ENCODE measurements around the gene AGAP1. TPM values are rescaled to one million over a fixed set of nuclear protein-coding genes. Genes with fewer than 3 reads are reported as not detected.

The AGAP1 gene
- polyA plus RNA-seq, 2 of the 4 experiments (the other 2 are of a cell fraction), result 20.2 to 21.9 TPM

DNA sequence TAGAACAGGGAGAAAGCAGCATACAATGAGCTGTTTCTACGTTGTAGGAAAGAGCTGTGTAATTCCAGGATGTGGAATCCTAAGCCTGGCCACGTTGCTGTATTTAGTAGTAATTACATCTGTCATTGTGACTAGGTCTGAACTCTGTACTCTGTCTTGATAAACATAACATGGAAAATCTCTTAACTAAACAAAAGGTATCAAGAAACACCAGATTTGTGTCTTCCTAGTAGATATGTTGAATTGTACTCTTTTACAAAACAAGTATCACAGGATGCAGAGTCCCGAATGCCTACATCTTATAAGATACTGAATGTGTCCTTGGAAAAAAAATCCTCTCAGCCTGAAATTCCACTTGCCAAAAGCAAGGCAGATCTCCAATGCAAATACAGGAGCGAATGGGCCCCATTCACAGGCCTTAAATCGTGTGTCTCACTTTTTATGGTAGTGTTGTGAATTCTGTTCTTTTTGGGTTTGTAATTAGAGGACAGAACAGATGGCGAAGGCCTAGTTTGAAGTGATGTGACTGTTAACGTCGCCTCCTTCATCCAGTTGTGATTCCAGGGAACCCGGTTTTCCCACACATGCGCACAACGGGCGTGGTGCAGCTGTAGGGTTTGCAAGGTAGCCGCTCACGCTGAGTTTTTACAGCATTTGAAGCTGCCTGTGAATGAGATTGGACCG, 427.8 kb downstream of the AGAP1 start:
- CTCF ChIA-PET, result interaction anchor here (1.4 kb wide), 1 partner anchor 15 kb away, joined by 4 read pairs; no protein-coding TSS in a partner anchor
- Histone ChIP-seq H3K4me1 (no peaks in the 10 kb centered on the region), H3K9me3 (no peaks in the 10 kb centered on the region), H3K27ac (no peak overlapping the region), H3K4me2 (no peak overlapping the region), H3K4me3 (no peak overlapping the region)
- no peak for DNase-seq (ENCODE audit: low read depth in 1 of 2, low spot score in 1 of 2)
- TF ChIP-seq EHF (CRISPR knock-in tag; IDR thresholded peaks at IDR 0.05), result no peak
- no peak for TF ChIP-seq HDAC2 (IDR thresholded peaks at IDR 0.05)
- no peak for TF ChIP-seq ZFP36 (IDR thresholded peaks at IDR 0.05; ENCODE audit: borderline replicate concordance, partially characterized antibody)
- TF ChIP-seq HOXB5 (CRISPR knock-in tag; IDR thresholded peaks at IDR 0.05), result no peak
- TF ChIP-seq FOSL2 (IDR thresholded peaks at IDR 0.05), result no peak
- TF ChIP-seq FOSL2 (CRISPR knock-in tag; IDR thresholded peaks at IDR 0.05), result no peak
- no peak for TF ChIP-seq HOXB13 (CRISPR knock-in tag; IDR thresholded peaks at IDR 0.05; ENCODE audit: low read depth)
- TF ChIP-seq CBX8 (IDR thresholded peaks at IDR 0.05), result no peak
- TF ChIP-seq, protein P1, sequence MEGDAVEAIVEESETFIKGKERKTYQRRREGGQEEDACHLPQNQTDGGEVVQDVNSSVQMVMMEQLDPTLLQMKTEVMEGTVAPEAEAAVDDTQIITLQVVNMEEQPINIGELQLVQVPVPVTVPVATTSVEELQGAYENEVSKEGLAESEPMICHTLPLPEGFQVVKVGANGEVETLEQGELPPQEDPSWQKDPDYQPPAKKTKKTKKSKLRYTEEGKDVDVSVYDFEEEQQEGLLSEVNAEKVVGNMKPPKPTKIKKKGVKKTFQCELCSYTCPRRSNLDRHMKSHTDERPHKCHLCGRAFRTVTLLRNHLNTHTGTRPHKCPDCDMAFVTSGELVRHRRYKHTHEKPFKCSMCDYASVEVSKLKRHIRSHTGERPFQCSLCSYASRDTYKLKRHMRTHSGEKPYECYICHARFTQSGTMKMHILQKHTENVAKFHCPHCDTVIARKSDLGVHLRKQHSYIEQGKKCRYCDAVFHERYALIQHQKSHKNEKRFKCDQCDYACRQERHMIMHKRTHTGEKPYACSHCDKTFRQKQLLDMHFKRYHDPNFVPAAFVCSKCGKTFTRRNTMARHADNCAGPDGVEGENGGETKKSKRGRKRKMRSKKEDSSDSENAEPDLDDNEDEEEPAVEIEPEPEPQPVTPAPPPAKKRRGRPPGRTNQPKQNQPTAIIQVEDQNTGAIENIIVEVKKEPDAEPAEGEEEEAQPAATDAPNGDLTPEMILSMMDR (IDR thresholded peaks at IDR 0.05), result no peak
- TF ChIP-seq, protein P2, sequence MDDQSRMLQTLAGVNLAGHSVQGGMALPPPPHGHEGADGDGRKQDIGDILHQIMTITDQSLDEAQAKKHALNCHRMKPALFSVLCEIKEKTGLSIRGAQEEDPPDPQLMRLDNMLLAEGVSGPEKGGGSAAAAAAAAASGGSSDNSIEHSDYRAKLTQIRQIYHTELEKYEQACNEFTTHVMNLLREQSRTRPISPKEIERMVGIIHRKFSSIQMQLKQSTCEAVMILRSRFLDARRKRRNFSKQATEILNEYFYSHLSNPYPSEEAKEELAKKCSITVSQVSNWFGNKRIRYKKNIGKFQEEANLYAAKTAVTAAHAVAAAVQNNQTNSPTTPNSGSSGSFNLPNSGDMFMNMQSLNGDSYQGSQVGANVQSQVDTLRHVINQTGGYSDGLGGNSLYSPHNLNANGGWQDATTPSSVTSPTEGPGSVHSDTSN (IDR thresholded peaks at IDR 0.05), result no peak
- no peak for TF ChIP-seq NR3C1 (IDR thresholded peaks at IDR 0.05)
- TF ChIP-seq, protein P3, sequence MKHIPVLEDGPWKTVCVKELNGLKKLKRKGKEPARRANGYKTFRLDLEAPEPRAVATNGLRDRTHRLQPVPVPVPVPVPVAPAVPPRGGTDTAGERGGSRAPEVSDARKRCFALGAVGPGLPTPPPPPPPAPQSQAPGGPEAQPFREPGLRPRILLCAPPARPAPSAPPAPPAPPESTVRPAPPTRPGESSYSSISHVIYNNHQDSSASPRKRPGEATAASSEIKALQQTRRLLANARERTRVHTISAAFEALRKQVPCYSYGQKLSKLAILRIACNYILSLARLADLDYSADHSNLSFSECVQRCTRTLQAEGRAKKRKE (CRISPR knock-in tag; IDR thresholded peaks at IDR 0.05; ENCODE audit: low read depth), result no peak
- no peak for TF ChIP-seq RCOR1 (IDR thresholded peaks at IDR 0.05; ENCODE audit: low read depth, low read length)
- TF ChIP-seq, protein P4, sequence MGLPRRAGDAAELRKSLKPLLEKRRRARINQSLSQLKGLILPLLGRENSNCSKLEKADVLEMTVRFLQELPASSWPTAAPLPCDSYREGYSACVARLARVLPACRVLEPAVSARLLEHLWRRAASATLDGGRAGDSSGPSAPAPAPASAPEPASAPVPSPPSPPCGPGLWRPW (IDR thresholded peaks at IDR 0.05), result no peak
- TF ChIP-seq MAFK (IDR thresholded peaks at IDR 0.05; ENCODE audit: partially characterized antibody), result no peak
- no peak for TF ChIP-seq CBX2 (IDR thresholded peaks at IDR 0.05; ENCODE audit: borderline replicate concordance, low read depth)
- POLR2A ChIA-PET, result no interaction called here
- WGBS (ENCODE audit: missing lambda C conversion rate), result 92% methylated on average over 15 of the region's 15 CpGs
- no peak for ATAC-seq
- no peak for FAIRE-seq

DNA sequence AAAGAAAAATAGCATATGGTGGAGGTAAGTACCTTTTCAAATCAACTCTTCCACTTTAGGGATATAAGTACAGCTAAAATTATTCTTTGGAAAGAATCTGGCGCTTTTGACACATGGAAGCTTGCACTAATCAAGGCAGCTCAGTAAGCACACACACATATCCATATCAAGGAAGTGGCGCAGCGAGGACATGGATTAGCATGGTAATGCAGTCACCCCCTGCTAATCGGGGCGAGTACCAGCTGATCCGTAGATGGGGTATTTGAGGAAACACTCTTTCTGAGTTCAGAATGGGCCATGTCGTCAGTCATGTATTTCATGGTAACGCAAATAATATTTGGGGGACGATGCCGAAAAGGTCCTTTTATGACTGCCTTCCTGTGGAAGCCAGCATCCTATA, 429.0 kb downstream of the AGAP1 start:
- ChIA-PET POLR2A (no interaction called here), CTCF (interaction anchor here (1.4 kb wide), 1 partner anchor 14 kb away, joined by 4 read pairs; no protein-coding TSS in a partner anchor)
- no peak overlapping the region for H3K4me3 ChIP-seq
- H3K4me2 ChIP-seq, result no peak overlapping the region
- FAIRE-seq, result no peak
- H3K9me3 ChIP-seq, result no peaks in the 10 kb centered on the region
- H3K4me1 ChIP-seq, result no peaks in the 10 kb centered on the region
- DNase-seq (ENCODE audit: low read depth in 1 of 2, low spot score in 1 of 2), result no peak
- TF ChIP-seq TP53 (CRISPR knock-in tag; IDR thresholded peaks at IDR 0.05) (no peak), ZNF302 (CRISPR knock-in tag; IDR thresholded peaks at IDR 0.05) (no peak), HOXB5 (CRISPR knock-in tag; IDR thresholded peaks at IDR 0.05) (no peak), POLR2A (IDR thresholded peaks at IDR 0.05; ENCODE audit: low read length) (no peak), HOXB13 (CRISPR knock-in tag; IDR thresholded peaks at IDR 0.05; ENCODE audit: low read depth) (no peak)
- TF ChIP-seq, protein P5, sequence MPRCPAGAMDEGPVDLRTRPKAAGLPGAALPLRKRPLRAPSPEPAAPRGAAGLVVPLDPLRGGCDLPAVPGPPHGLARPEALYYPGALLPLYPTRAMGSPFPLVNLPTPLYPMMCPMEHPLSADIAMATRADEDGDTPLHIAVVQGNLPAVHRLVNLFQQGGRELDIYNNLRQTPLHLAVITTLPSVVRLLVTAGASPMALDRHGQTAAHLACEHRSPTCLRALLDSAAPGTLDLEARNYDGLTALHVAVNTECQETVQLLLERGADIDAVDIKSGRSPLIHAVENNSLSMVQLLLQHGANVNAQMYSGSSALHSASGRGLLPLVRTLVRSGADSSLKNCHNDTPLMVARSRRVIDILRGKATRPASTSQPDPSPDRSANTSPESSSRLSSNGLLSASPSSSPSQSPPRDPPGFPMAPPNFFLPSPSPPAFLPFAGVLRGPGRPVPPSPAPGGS (IDR thresholded peaks at IDR 0.05), result no peak
- WGBS (ENCODE audit: missing lambda C conversion rate), result 94% methylated on average over 10 of the region's 10 CpGs
- no peak for ATAC-seq
- H3K27ac ChIP-seq, result no peak overlapping the region

All from A549 (cell line).